ENCODE measurements around the gene DUOX2.
A peak's percentile ranks its signal among the peaks of the same experiment; 100 is the strongest.
"Not testable (repeated sequence)": the region's sequence is repeated elsewhere in the genome, so short reads cannot be mapped to it uniquely, and the experiment has no call there.

Gene DUOX2

GRCh38 chr15:45118996-45119395, 5.0 kb upstream of the DUOX2 start:
- no peak for DNase-seq

- peak; percentile 89 for DNase-seq
Measured at GRCh38 chr15:45118131-45118588, 4.2 kb upstream of the DUOX2 start.

GRCh38 chr15:45117308-45118130, 3.5 kb upstream of the DUOX2 start:
- no peak for DNase-seq

DNA sequence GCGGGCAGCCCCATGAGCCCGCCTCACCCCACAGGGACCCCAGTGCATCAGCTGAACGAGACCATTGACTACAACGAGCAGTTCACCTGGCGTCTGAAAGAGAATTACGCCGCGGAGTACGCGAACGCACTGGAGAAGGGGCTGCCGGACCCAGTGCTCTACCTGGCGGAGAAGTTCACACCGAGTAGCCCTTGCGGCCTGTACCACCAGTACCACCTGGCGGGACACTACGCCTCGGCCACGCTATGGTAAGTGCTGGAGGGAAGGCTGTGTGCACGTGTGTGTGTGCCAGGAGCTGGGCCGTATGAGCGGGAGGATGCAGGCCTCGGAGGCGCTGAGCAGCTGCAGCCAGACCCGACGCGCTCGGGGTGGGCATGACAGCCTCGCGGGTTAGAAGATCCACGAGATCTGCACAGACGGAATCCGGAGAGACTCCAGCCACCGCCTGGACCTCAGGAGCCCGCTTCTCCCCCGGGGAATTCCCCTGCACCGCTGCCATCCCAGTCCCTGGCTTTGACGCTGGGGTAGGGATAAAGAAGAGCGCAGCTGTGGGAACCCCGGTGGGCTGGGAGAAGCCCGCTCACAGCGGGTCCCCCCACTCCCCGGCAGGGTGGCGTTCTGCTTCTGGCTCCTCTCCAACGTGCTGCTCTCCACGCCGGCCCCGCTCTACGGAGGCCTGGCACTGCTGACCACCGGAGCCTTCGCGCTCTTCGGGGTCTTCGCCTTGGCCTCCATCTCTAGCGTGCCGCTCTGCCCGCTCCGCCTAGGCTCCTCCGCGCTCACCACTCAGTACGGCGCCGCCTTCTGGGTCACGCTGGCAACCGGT, 2.7 kb upstream of the DUOX2 start:
- no peak for DNase-seq

DNA sequence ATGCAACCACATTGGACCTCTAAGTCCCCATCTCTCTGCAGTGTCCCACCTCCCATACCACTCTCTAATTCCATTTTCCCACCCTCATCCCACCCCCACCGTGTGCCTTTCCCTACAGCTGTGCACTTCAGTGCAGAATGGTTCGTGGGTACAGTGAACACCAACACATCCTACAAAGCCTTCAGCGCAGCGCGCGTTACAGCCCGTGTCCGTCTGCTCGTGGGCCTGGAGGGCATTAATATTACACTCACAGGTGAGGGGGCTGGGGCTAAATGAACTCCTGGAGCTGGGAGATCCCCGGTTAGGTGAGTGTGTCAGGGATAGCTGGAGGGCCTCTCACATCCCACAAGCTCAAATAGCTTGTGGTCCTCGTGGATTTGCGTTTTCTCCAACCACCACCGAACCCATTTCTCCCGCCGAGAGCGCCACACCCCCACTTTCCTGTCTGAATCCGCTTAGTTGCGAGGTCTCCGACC, 2.1 kb upstream of the DUOX2 start:
- DNase-seq, result no peak

GRCh38 chr15:45115312-45115820, 1.4 kb upstream of the DUOX2 start:
- DNase-seq, result no peak

DNA sequence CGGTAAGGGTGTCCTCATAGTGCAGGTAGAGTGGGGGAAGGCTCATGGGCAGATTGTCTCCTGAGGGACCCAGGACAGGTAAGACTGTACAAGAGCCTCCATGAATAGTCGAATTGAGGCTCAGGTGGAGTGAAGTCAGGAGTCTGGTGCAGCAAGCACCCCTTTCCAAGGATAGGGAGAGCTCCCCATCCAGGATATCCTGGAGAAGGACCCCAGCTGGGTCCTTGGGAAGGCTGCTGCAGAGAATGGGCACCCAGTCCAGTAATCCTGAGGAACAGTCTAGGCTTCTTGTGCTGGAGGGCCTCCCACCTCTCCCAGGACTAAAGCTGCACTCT, 746 bp upstream of the DUOX2 start:
- no peak for DNase-seq

GRCh38 chr15:45113380-45113990, 487 bp downstream of the DUOX2 start:
- no peak for DNase-seq

- DNase-seq, result no peak
Measured at GRCh38 chr15:45112591-45113379, 1.2 kb downstream of the DUOX2 start.

DNA sequence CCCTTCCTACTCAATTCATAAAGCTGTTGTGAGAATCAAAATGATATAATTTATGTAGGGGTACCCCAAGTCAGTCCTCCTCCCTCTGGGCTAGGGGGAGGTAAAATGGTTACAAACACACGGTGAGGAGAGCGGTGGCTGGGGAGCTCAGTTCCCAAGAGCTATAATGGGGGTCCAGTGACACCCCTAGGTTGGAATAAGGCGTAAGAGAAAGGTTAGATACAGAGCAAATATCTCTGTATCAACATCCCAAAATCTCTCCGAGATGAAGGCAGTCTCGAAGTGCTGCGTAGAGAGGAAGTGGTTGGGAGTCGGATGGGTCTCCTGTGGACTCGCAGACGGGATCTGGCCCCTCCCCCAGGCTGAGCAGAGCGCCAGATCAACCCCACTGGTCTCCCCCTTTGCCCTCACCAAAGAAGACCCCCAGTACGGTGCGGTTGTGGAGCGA, 1.8 kb downstream of the DUOX2 start:
- no peak for DNase-seq

DNA sequence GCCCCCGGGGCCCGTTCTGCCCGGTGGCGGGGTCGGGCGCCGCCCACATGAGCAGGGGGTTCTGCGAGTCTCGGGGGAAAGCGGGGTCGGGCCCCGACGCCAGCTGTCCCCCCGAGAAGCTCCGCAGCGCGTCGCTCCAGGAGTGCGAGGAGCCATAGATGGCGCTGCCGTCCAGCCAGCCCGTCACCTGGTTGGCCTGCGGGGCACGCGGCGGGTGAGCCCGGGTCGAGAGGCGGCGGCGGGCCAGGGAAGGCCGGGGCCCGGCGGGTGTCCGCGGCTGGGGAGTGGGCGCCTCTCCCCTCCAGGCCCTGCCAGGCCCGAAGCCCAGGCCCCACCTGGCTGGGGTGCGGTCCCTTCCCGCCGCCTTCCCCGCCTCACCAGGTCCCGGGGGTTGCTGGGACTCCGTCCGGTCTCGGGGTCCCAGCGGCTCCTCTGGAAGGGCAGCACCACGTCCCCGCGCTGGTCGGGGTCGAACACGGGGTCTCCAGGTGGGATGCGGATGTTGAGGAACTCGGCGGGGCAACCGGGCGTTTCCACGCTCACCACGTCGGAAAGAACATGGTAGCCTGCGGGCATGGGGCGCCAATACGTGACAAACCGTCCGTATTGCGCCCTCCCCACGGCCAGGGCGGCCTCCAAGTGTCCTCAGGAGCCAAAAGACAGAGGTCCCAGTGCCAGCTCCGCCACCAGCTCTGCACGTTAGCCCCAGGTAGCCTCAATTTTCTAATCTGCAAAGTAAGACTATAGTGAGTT, 2.4 kb downstream of the DUOX2 start:
- no peak for DNase-seq

- DNase-seq, result no peak
Measured at GRCh38 chr15:45110256-45110820, 3.6 kb downstream of the DUOX2 start.

GRCh38 chr15:45107941-45108630, 5.9 kb downstream of the DUOX2 start:
- DNase-seq, result no peak

DNA sequence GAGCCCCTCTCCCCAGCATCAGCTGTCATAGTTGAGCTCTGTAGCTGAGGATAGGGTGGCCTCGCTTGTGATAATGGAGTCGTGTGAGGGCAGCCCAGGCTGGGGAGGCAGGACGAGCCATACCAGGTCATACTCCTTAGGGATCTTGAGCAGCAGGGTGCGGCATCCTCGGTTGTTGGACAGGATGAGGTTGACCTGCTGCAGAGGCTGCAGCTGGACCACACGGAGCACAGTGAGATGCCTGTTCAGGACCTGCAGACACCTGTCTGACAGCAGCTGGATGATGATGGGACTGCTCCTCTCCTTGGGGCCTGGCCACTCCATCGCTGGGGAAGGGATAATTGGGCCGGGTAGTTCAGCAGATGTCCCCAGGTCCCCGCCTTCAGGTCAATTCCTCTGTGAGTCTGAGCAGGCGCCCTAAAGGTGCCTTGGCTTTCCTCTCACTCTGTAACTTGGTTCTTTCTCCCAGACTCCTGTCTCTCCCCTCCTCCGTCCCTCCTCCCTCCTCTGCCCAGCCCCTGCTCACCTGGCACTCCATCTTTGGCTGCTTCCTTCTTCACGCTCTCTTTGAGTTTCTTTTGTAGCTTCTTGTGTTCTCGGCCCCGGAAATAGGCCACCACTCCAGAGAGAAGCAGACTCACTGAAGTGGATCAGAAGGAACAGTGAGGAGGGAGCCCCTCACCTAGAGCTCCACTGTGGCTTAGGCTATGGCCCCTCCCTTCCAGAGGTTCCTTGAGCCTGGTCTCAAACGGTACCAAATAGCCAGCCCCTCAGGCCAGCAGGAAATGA, 7.8 kb downstream of the DUOX2 start:
- DNase-seq, result no peak

DNA sequence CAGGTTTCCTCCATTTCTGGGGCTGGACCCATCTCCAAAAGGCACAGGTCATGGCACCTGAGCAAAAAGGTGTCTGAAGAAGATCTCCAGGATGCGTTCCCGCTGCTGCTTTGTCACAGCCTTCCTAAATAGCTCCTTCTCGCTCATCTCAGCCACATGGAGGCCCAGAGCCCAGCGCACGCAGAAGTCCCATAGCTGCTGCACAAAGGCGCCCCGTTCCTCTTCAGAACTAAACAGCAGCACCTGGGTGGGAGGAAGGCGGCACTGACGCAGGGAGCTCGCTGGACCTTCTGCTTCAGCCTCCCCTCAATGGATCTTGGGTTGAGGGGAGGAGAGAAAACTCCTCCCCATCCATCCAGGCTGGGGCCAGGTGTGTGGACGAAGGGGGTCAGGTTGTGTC, 8.4 kb downstream of the DUOX2 start:
- DNase-seq, result no peak

GRCh38 chr15:45104170-45104569, 9.8 kb downstream of the DUOX2 start:
- not testable (repeated sequence) for DNase-seq

- no peak for DNase-seq
Measured at GRCh38 chr15:45102226-45102625, 11.7 kb downstream of the DUOX2 start.

GRCh38 chr15:45101749-45102148, 12.2 kb downstream of the DUOX2 start:
- no peak for DNase-seq

DNA sequence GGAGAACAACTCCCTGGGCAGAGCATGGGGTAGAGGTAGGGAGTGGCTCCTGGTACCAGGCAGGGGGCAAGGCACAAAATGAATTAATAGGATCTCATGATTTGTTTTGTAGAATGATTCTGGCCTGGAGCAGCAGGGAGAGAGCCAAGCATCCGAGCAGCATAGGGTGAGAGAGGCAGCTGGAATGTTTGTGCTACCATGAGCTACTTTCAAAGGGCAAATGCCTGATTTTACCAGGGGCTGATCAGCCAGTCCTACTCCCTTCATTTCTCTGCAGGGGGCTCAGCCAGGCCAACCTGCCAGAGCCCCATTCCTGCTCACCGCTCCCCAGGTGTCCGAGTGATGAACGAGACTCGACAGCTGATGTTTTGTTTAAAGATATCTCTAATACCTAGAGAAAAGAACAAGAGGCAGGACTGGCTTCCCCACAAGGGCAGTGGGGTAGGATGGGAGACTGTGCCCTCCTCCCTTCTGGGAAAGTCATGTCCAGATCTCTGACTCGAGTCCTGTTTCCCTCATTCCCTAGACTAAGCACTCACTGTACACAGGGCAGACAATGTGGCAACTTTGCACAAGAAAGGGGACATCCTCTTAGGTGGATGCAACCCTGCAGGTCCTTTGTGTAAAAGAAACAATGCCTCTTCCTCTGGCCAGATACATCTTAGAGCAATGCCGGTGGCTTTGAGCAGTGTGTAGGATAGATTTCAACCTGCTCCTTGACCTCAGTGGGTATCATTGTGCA, 12.9 kb downstream of the DUOX2 start:
- no peak for DNase-seq
